SU-DHL-6 (cell line): ENCODE measurements around the gene LRRC4B.

Source experiments
- EZH2phosphoT487 ChIP-seq: fragments of 200-600 bp; sonication (generic), shearing (Covaris generic); conservative IDR thresholded peaks from 2 replicates; pipeline ENCODE4 v1.6.1; 2018; ENCODE audit warnings: mild to moderate bottlenecking, antibody characterized with exemption, low read length, moderate library complexity, mixed read lengths
- TF ChIP-seq, protein P1 (sequence below): fragments of 200-600 bp; sonication (generic); IDR thresholded peaks from one replicate; pipeline ENCODE4 v1.5.1; 2017; ENCODE audit warnings: antibody characterized with exemption, mild to moderate bottlenecking, low read length, moderate library complexity; ENCODE audit not compliant: insufficient read depth, poor library complexity, severe bottlenecking

DNA sequence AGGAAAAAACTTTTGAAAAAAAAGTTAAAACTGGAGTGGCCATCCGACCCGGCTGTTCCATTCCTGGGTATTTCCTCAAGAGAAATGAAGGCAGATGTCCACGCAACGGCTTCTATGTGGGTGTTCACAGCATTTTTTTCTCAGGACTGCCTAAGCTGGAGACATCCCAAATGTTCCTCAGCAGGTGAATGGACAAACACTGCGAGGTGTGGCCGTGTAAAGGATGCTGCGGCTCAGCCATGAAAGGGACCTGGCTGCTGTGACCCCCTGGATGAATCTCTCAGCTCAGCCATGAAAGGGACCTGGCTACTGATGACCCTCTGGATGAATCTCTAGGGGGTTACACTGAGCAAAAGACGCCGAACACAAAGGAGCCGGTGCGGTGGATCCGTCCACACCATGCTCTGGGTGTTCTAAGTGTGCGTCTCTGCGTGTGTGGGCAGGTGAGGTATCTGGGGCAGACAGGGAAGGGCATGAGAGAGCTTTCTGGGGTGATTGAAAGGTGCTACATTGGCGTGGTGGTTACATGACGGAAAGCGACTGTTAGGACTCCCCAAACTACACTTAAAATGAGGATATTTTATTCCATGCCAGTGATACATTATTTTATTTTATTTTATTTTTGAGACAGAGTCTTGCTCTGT is 47.3 kb downstream of the LRRC4B start:
- no peak for TF ChIP-seq EZH2phosphoT487
- TF ChIP-seq, protein P1, sequence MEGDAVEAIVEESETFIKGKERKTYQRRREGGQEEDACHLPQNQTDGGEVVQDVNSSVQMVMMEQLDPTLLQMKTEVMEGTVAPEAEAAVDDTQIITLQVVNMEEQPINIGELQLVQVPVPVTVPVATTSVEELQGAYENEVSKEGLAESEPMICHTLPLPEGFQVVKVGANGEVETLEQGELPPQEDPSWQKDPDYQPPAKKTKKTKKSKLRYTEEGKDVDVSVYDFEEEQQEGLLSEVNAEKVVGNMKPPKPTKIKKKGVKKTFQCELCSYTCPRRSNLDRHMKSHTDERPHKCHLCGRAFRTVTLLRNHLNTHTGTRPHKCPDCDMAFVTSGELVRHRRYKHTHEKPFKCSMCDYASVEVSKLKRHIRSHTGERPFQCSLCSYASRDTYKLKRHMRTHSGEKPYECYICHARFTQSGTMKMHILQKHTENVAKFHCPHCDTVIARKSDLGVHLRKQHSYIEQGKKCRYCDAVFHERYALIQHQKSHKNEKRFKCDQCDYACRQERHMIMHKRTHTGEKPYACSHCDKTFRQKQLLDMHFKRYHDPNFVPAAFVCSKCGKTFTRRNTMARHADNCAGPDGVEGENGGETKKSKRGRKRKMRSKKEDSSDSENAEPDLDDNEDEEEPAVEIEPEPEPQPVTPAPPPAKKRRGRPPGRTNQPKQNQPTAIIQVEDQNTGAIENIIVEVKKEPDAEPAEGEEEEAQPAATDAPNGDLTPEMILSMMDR, result no peak
